GM21717 (cell line): ENCODE data around the gene ETNK1.
"Not testable (repeated sequence)": the region's sequence is repeated elsewhere in the genome, so short reads cannot be mapped to it uniquely, and the experiment has no call there.

Source experiments
- ATAC-seq: cut with Tn5 transposase; IDR thresholded peaks from one replicate; pipeline ENCODE4 v1.9.1; 2021; ENCODE audit warnings: mild to moderate bottlenecking, moderate library complexity; ENCODE audit not compliant: unreplicated experiment

Gene ETNK1

DNA sequence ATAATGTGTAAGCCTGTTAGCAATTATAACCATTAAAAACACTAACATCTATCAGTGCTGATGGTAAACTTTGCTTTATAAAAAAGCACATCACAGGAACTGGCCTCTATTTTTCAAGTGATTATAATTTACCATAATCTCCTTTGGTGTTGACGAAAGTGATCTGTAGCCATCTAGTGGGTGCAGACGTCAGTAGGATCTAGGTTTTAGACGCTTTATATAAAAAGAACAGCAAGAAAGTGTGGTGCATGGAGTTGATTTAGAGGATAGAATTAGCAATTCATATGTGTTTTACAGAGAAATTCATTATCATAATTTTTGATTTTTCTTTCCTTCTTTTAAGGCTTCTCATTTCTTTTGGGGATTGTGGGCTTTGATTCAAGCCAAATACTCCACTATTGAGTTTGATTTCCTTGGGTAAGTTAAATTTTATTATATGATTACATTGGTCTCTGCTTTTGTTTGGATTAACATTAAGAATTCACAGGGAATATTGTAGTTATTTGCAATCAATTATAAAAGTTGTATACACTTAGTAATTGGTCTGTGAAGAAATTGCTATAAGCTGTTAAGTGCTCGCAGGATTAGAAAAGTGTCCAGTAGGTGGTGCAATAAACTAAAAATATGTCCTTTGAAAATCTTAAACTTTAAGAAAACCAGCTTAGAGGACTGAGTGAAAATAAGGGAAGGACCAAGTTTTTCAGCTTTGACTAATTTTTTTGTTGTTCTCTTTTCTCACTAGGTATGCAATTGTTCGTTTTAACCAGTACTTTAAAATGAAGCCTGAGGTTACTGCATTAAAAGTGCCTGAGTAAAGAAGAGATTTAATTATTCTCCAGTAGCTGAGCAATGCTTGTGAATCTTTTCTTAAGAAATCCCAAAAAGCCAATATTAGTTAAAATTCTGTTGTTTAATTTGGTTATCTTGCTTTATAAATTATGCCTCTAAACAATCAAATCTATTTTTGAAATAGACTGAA is 59.5 kb downstream of the ETNK1 start:
- ATAC-seq, result peak; percentile 41

DNA sequence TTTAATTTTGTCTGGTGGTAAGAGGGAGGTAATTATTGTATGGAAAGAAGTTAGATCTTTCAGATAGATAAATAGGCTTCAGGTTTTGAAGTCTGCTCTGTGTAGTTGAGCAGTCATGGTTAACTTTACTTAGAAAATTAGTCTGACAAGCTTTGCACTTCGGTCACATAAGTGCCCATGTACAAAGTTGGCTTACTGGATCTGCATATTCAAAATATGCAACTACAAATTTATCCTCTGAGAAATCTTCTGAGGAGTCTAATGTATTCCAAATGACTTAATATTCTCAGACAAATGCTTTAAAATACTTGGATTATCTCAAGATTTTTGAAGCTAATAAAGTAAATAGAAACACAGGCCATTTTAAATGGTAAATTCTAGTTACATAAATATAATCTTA is 61.2 kb downstream of the ETNK1 start:
- ATAC-seq, result no peak

DNA sequence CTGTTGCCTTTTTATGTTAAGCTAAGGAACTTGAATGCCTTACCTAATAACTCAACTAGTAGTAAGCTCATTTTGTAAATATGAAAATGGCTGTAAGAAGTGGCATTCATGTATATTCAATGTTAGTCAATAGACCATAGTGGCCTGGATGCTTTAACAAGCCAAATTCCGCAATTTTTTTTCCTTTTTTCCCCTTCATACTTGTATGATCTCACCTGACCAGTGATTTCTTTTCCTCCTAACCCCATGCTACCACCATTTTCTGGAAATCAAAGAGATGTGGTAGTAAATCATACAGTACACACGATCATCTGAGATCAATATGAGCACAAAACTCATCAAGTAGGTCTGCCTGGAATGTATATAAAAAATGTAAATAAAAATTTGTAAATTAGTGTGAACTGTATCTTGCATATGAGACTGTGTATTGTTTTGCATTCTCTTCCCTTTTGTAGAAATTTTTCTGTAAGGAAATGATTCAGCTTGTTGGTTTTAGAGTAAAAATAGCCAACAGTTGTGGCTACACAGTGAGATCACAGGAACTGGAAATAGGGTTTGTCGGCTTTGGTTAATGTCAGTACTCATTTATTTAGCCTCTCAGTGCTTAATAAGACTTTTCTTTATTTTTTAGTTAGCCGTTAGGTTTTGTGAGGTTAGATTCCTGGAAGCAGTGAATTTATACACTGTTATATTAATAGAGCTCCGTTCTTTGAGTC is 62.5 kb downstream of the ETNK1 start:
- ATAC-seq, result peak; percentile 85

DNA sequence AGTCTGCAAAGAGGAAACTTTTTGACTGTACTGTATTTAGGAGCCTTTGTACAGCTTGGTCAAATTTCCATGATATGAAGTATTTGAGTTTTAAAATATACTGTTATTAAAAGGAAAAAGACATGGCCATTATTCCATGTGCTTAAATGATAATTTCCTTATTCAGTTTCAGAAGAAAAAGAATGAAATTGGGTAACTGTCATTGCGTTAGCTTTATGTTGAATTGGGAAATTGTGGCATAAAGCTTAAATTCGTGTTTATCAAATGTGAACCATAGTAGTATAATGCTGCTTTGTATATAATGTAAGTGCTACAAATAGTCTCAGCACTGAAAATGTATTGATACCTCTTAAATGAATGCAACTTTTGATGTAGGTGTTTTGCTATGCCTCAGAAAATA is 64.9 kb downstream of the ETNK1 start:
- no peak for ATAC-seq

DNA sequence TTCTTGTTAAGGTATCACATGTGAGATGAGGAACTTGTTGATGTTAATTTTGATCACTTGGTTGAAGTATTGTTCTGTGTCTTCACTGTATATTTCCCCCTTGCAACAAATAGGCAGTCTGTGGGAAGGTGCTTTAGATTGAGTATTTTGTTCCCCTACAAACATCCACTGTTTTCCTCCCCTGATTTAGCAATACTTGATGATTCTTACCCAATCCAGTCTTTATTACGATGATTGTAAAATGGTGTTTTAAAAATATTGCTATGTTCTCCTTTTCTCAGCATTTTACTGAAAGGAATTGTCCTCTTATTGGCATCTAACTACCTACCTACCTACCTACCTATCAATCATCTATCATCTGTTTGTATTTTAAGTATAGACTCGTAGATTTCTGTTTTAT is 66.3 kb downstream of the ETNK1 start:
- no peak for ATAC-seq

DNA sequence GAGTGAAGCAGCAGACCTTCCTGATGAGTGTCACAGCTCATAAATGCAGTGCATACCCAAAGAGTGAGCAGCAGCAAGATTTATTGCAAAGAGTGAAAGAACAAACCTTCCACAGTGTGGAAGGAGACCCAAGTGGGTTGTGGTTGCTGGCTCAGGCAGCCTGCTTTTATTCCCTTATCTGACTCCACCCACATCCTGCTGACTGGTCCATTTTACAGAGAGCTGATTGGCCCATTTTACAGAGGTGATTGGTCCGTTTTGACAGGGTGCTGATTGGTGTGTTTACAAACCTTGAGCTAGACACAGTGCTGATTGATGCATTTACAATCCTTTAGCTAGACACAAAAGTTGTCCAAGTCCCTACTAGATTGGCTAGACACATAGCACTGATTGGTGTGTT is 67.5 kb downstream of the ETNK1 start:
- ATAC-seq, result not testable (repeated sequence)

DNA sequence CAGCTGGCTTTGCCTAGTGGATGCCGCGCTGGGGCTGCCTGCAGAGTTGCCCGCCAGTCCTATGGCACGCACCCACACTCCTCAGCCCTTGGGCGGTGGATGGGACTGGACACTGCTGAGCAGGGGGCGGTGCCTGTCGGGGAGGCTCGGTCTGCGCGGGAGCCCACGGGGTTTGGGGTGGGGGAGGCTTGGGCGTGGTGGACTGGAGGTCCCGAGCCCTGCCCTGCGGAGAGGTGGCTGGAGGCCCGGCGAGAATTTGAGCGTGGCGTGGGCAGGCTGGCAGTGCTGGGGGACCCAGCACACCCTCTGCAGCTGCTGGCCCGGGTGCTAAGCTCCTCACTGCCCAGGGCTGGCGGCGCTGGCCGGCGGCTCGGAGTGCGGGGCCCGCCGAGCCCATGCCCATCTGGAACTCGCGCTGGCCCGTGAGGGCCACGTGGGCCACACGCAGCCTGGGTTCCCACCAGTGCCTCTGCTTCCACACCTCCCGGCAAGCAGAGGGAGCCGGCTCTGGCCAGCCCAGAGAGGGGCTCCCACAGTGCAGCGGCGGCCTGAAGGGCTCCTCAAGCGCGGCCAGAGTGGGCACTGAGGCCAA is 68.1 kb downstream of the ETNK1 start:
- no peak for ATAC-seq

DNA sequence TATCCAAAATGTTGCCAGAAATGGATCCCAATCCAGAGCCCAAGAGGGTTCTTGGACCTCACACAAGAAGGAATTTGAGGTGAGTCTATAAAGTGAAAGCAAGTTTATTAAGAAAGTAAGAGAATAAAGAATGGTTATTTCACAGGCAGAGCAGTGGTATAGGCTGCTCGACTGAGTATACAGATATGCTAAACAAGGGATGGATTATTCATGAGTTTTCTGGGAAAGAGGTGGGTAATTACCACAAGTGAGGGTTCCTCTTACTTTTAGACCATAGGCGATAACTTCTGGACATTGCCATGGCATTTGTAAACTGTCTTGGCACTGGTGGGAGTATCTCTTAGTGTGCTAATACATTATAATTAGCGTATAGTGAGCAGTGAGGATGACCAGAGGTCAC is 73.6 kb downstream of the ETNK1 start:
- ATAC-seq, result no peak

DNA sequence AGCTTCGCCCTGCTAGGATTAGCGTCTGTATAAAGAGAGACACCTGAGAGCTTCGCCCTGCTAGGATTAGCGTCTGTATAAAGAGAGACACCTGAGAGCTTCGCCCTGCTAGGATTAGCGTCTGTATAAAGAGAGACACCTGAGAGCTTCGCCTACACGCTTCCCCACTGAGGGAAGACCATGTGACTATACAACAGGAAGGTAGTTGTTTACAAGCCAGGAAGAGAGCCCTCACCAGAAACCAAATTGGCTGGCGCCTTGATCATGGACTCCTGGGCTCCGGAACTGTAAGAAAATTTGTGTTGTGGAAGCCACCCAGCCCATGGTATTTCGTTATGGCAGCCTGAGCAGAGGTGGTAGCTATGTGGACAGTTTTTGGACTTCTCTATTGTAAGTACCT is 74.7 kb downstream of the ETNK1 start:
- ATAC-seq, result not testable (repeated sequence)

DNA sequence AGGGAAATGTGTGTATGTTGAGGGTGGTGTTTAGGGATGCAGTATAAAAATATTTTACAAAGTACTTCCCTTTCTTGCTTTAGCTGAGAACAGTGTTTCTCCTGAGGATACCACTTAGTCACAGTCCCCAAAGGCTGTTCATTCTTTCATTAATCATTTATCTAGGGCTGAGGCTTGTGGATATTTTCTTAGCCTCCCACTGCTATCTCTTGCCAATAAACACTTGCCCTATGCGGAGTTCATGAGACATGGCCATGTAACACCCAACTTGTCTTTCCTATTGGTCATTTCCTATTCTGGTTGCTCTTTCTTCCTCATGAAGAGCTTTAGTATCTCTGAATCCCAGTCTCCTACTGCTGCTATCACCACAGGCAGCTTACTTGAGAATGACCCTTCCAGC is 75.1 kb downstream of the ETNK1 start:
- no peak for ATAC-seq

DNA sequence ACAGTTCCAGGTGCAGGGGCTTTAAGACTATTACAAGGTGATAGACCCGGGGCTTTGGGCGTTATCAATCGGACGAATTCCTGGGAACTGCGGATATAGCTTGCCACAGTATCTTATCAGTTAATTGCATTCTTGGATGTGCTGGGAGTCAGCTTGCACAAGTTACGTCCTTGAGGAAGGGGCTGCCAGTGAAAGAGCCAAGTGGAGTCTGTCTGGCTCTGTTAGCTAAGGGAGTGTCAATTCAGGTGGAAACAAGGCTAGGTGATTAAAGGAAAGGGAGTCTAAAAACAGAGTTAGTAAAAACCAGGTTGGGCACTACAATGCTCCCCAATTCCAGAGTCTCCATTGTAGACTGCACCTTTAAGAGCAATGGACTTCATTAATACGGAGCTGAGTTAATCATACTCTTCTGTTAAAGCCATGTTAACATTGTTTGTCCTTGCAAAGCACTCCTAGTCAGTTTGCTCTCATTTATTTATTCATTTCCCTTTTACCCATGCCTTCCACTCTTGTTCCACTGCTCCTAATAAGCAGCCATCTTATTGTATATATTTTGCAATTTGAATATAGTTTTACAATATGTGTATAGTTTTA is 76.3 kb downstream of the ETNK1 start:
- not testable (repeated sequence) for ATAC-seq

DNA sequence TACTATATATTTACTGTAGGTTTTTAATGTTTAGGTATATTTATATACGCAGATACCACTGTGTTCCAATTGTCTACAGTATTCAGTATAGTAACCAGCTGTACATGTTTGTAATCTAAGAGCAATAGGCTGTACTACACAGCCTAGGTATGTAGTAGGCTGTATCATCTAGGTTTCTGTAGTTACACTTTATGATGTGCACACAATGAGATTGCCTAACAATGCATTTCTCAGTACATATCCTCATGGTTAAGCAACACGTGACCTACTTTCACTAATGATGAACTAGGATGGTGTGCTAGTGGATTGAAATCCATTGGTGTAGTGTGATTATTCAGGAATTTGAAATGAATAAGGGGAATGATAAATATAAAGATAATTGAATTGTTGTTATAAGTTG is 77.7 kb downstream of the ETNK1 start:
- ATAC-seq, result no peak

DNA sequence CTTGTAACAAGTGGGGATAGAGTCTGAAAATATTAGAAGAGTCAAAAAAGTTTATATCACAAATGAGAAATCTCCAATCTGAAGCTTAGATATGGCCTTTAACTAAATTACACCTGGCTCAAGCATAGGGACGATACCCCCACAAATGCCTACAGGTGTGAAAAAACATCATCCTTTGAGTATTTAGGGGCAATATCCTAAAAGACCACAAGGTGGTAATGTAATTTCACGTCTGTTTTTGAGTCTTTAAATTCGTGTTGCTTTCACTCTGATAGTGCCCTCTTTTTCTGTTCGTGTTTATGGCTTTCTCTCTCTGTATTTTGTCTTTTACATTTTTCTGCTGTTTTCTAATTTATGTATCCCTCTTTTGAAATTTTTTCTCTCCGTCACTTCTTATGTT is 84.3 kb downstream of the ETNK1 start:
- ATAC-seq, result no peak

DNA sequence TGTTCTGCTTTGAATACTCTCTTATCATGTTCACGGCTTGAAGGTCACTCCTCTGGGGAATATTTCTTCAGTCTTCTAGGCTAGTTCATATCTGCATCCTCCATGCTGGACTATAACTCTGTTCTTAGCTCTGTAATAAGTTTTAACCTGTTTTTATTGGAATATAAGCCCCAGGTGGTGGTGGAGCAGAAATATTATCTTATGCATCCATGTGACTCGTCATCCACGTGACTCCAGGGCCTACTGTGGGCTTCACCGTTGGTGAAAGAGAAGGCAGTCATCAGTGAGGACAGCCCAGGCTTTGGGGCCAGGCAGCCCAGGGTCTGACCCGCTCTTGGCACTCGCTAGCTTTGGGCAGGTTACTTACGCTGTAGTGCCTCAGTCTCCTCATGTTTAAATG is 87.1 kb downstream of the ETNK1 start:
- no peak for ATAC-seq

DNA sequence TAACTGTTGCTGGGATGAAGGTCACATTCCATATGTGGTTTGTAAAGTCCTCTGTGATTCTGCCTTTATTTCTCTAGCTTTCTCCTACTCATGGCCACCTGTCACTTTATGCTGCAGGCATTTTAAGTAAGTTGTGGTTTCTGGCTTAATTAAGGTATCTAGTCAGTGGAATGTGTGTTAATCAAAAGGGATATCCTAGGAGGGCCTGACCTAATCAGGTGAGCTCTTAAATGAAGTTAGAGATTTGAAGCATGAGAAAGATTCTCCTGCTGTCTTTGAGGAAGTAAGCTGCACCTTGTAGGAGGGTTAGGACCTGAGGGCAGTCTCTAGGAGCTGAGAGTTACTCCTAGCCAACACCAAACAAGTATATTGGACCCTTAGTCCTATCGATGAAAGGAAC is 90.3 kb downstream of the ETNK1 start:
- no peak for ATAC-seq

DNA sequence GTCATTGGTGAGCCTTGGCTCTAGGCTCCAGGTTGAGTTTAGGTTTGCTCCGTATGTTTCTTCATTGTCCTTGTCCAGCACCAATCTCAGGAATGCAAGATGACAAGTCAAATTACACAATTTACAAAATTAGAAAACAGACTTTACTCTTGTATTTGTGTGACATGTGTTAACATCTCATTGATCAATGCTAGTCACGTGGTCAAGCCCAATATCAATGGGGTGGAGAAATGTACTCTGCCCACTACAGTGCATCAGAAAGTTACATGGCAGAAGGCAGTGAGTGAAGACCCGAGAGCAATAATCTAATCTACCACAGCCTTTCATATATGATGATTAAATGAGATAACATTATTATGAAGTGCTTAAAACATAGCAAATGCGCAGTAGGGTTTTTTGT is 94.8 kb downstream of the ETNK1 start:
- no peak for ATAC-seq

DNA sequence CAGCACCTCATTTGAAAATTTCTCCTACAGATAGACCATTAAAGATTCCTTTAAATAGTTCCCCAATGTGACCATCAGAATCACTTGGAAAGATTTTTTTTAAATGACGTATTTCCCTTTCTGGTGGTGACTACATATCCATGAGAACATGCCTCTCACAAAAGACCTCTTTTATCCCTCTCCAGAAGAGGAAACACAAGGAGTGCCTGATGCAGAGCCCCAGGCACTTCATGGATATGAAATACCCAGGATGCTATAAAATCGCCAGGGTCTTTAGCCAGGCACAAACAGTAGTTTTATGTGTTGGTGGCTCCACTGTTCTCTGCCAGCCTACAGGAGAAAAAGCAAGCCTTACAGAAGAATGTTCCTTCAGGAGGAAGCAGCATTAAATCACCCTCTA is 97.1 kb downstream of the ETNK1 start:
- ATAC-seq, result no peak

DNA sequence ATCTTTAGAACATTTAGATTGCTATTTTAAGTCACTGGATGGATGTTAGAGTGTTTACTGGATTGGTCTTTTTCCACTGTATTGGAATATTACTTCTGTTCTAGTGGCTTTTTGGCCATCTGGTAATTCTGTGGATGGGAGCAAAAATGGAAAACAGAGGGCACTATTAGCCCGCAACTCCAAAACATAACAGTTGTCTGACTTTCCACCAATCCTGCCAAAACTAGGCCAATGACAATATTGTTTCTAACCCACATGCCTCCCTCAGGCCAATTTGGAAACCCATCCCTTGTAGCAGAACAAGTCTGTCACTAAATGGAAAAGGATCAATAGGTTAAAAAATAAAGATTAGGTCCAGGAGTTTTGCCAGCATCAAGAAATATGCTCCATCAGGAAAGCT is 97.8 kb downstream of the ETNK1 start:
- no peak for ATAC-seq

DNA sequence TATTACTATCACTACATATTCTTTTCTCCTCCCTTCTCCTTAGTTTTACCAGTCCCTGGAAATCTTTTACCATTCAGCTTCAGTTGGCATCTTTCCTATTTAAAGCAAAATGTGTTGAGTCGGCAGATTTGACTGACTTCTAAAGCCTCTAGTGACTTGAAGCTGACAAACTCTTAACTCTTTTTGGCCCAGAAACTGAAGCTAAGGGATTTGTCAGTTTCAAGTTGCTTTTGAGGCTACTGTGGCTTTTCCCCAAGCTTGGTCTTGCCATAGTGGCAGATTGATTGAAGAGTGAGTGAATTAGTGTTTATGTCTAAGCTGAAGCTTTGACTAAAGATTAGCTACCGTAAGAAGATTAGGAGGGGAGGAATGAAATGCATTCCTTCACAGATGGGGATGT is 104.0 kb downstream of the ETNK1 start:
- no peak for ATAC-seq

DNA sequence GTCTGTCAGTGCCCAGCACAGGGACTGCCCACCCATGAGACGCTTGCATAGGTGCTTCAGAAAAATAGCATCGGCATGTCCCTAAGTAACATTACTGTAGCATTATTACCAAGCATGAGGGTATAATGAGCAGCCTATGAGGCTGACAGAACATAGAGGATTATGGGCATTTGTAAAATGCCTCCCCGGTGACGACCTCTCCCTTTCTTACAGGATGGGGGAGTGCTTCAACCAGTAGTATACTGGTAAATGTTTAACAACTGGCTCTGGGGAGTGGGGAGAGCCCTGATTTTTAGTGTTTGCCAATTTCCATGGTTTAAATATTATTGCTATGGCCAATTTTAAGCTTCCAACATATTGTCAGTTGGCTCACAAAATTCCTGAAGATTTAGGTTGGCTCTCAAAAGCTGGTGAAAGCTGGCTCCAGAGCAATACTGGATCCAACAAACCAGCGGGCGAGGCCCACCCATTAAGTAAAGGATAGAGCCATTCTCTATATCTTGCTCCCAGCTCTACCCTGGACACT is 104.5 kb downstream of the ETNK1 start:
- ATAC-seq, result no peak

DNA sequence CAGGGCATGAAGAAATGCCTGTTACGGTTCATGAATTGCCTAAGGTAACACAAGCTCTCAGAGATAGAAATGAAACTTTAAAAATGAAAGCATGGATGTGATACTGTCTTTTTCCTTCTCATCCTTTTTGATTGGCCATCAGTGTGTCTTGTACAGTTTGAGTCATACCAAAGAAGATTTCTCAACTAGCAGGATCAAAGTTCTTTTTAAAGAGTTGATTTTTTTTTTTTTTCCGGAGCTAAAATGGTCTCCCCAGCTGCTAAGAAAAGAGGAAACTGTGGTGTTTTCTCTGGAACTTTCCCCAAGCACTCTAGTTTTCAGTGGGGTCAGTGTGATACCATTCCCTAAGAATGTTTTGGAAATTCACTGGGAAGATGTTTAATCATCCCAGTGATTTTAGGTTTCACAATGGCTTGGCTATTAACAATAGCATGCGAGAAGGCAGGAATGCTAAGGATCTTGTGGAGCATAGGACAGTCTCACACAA is 105.0 kb downstream of the ETNK1 start:
- no peak for ATAC-seq
